Tibial nerve (tissue), 4 donors: Measurements from ENCODE around the gene CCDC78.

Experiments used
- CTCF ChIP-seq, 5 experiments: fragments of 200-600 bp in 3 of 5; fragments of 450-650 bp in 2 of 5; sonication (generic) in 3 of 5; IDR thresholded peaks; one replicate each; pipeline ENCODE4 v1.5.1; 2016 to 2019; ENCODE audit warnings: antibody characterized with exemption in 5 of 5, mild to moderate bottlenecking in 3 of 5, moderate library complexity in 2 of 5
- EP300 ChIP-seq, 2 donors: sonication (generic); formaldehyde crosslinking; IDR thresholded peaks; one replicate each; pipeline ENCODE4 v1.6.1; 2017; ENCODE audit warnings: antibody characterized with exemption in 2 of 2, mild to moderate bottlenecking in 1 of 2
- POLR2A ChIP-seq, 2 donors: fragments of 450-650 bp; IDR thresholded peaks; one replicate each; pipeline ENCODE4 v1.6.1; 2017; ENCODE audit warnings: antibody characterized with exemption in 2 of 2, mild to moderate bottlenecking in 2 of 2, moderate library complexity in 2 of 2

- TF ChIP-seq CTCF (IDR thresholded peaks at IDR 0.05): no peak
- no peak for TF ChIP-seq EP300 (IDR thresholded peaks at IDR 0.05)
- TF ChIP-seq POLR2A (IDR thresholded peaks at IDR 0.05): no peak
Observed at GRCh38 chr16:695355-696089, 30.7 kb downstream of the CCDC78 start.
